GM12801 (cell line): ENCODE results near the gene CELSR2.

ENCODE experiments used
- CTCF ChIP-seq: IDR thresholded peaks from one replicate; pipeline ENCODE4 v1.5.1; 2011; ENCODE audit warnings: control low read depth; ENCODE audit not compliant: insufficient read length; ENCODE audit errors: extremely low read depth

The CELSR2 gene

GRCh38 chr1:109275706-109276345 is 26.5 kb downstream of the CELSR2 start:
- no peak for TF ChIP-seq CTCF

GRCh38 chr1:109277434-109278204 is 28.3 kb downstream of the CELSR2 start:
- peak; percentile 82 for TF ChIP-seq CTCF

- no peak for TF ChIP-seq CTCF
Measured at GRCh38 chr1:109279615-109280278, 30.4 kb downstream of the CELSR2 start.

- TF ChIP-seq CTCF, result no peak
Measured at GRCh38 chr1:109280862-109281261, 31.5 kb downstream of the CELSR2 start.

GRCh38 chr1:109281680-109282496 is 32.5 kb downstream of the CELSR2 start:
- TF ChIP-seq CTCF, result no peak

GRCh38 chr1:109282497-109282951 is 33.2 kb downstream of the CELSR2 start:
- no peak for TF ChIP-seq CTCF
